Lower leg skin (tissue), 4 donors: ENCODE measurements around the gene ALDH3B2. TPM values are rescaled to one million over a fixed set of nuclear protein-coding genes. Genes with fewer than 3 reads are reported as not detected.

ENCODE experiments used
- DNase-seq, 2 donors: peaks; one replicate each; pipeline ENCODE4 v3.0.0-alpha.2; 2019; ENCODE audit warnings: low spot score in 2 of 2
- H3K4me3 ChIP-seq: fragments of 200-600 bp; sonication (generic); 2 replicates; pipeline ENCODE4 v1.5.1; 2017; ENCODE audit warnings: mild to moderate bottlenecking, low read depth; ENCODE audit not compliant: poor library complexity, severe bottlenecking
- CTCF ChIP-seq, 3 donors: fragments of 450-650 bp; IDR thresholded peaks; one replicate each; pipeline ENCODE4 v1.5.1; 2016; ENCODE audit warnings: antibody characterized with exemption in 3 of 3, mild to moderate bottlenecking in 3 of 3, moderate library complexity in 2 of 3
- POLR2A ChIP-seq, 2 donors: fragments of 450-650 bp; IDR thresholded peaks; one replicate each; pipeline ENCODE4 v1.6.1; 2016 to 2017; ENCODE audit warnings: antibody characterized with exemption in 2 of 2, mild to moderate bottlenecking in 1 of 2, moderate library complexity in 1 of 2
- WGBS, 2 donors: methylation state at CpG; one replicate each; pipeline ENCODE4 v1.1.5; 2018; 5-methylcytosine and 5-hydroxymethylcytosine counted together
- intact Hi-C: fragments of 100-400 bp; cut with DNase I; formaldehyde crosslinking; loops from one replicate; pipeline ENCODE4 v1.15.0; 2023; ENCODE audit warnings: low total_unique reads
- total RNA-seq, 4 donors: library from RNA; depleted of rRNA; stranded (reverse); fragments of >200 nt; gene quantifications; one replicate each; pipeline ENCODE4 v1.1.0, GENCODE V29; 2016

ALDH3B2 gene
- total RNA-seq, 4 donors from 2014 or later: 127 to 221 (median 170) TPM

- intact Hi-C loops: no loop called here
- DNase-seq: no peak
- 86 to 89% methylated on average over 4 of the region's 4 CpGs for WGBS, 2 donors
- no peak overlapping the region for H3K4me3 ChIP-seq
- TF ChIP-seq POLR2A (IDR thresholded peaks at IDR 0.05) (no peak), CTCF (IDR thresholded peaks at IDR 0.05) (no peak)
Observed at GRCh38 chr11:67697846-67698245, 23.4 kb upstream of the ALDH3B2 start.

GRCh38 chr11:67696998-67697397 is 22.6 kb upstream of the ALDH3B2 start:
- intact Hi-C loops: no loop called here
- TF ChIP-seq POLR2A (IDR thresholded peaks at IDR 0.05): no peak
- TF ChIP-seq CTCF (IDR thresholded peaks at IDR 0.05): no peak
- WGBS, 2 donors: 87 to 93% methylated on average over 7 of the region's 7 CpGs
- DNase-seq: peak in 1 of 2 donors; percentile 56
- H3K4me3 ChIP-seq: no peak overlapping the region

GRCh38 chr11:67695606-67696005 is 21.2 kb upstream of the ALDH3B2 start:
- no peak for TF ChIP-seq CTCF (IDR thresholded peaks at IDR 0.05)
- no peak for TF ChIP-seq POLR2A (IDR thresholded peaks at IDR 0.05)
- WGBS, 2 donors: 74 to 81% methylated on average over 12 of the region's 12 CpGs
- H3K4me3 ChIP-seq: no peak overlapping the region
- intact Hi-C loops: no loop called here
- no peak for DNase-seq

GRCh38 chr11:67694875-67695555 is 20.6 kb upstream of the ALDH3B2 start:
- 82 to 88% methylated on average over 28 of the region's 28 CpGs for WGBS, 2 donors
- intact Hi-C loops: no loop called here

GRCh38 chr11:67691149-67691548 is 16.7 kb upstream of the ALDH3B2 start:
- intact Hi-C loops: no loop called here

More at GRCh38 chr11:67694875-67695555, 20.6 kb upstream of the ALDH3B2 start:
- H3K4me3 ChIP-seq: no peak overlapping the region
- peak in 1 of 2 donors; percentile 64 for DNase-seq
- TF ChIP-seq POLR2A (IDR thresholded peaks at IDR 0.05) (no peak), CTCF (IDR thresholded peaks at IDR 0.05) (no peak)

More at GRCh38 chr11:67691149-67691548, 16.7 kb upstream of the ALDH3B2 start:
- TF ChIP-seq POLR2A (IDR thresholded peaks at IDR 0.05) (no peak), CTCF (IDR thresholded peaks at IDR 0.05) (no peak)
- DNase-seq: no peak
- no peak overlapping the region for H3K4me3 ChIP-seq
- WGBS, 2 donors: 56% methylated on average over 2 of the region's 2 CpGs
